Measurements from ENCODE around the gene FLOT1.

- TF ChIP-seq, protein P1, sequence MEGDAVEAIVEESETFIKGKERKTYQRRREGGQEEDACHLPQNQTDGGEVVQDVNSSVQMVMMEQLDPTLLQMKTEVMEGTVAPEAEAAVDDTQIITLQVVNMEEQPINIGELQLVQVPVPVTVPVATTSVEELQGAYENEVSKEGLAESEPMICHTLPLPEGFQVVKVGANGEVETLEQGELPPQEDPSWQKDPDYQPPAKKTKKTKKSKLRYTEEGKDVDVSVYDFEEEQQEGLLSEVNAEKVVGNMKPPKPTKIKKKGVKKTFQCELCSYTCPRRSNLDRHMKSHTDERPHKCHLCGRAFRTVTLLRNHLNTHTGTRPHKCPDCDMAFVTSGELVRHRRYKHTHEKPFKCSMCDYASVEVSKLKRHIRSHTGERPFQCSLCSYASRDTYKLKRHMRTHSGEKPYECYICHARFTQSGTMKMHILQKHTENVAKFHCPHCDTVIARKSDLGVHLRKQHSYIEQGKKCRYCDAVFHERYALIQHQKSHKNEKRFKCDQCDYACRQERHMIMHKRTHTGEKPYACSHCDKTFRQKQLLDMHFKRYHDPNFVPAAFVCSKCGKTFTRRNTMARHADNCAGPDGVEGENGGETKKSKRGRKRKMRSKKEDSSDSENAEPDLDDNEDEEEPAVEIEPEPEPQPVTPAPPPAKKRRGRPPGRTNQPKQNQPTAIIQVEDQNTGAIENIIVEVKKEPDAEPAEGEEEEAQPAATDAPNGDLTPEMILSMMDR (conservative IDR thresholded peaks at IDR 0.05; ENCODE audit: low read length) = no peak
- no peak for TF ChIP-seq EZH2phosphoT487 (IDR thresholded peaks at IDR 0.05; ENCODE audit: borderline replicate concordance, low read depth, low read length)
Observed at GRCh38 chr6:30743099-30744053, 889 bp upstream of the FLOT1 start.
